ENCODE measurements around the gene HS6ST2.

DNA sequence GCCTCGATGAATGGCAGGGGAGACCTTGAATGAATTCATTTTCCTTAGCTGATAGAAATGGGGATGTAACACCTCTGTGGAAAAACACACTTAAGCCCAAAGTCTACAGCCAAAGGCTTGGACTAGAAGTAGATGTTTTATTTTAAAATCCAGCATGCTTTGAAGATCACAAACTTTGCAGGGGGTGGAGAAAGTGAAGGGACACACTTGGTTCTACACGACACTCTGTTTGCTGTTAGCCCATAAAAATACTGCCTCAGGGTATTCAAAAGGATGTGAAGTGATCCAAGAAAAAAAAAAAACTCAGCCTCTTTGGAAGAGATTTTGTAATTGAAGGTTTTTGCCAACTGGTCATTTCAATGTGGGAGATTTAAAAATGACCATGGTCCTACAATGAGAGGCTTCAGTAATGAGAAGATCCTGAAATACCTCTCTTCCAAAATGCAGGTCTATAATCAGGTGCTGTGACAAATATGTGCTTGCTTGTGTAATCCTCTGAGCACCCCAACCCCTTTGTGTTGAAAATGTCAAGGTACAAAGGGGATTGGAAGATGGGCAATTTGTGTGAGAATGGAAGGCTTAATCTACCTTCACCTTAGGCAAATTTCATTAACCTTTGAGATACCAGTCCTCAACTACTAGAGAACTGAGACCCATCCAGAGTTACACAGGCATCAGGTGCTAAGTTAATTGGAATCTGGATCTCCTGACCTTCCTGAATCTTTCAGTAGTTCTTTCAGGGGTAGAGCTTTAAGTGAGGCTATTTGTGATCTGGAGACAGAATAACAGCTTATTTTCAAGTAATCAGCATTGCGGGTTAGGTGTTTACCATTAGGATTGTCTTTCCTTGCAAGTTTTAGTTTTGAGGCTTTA, 82.5 kb downstream of the HS6ST2 start:
- TF ChIP-seq, protein P1, sequence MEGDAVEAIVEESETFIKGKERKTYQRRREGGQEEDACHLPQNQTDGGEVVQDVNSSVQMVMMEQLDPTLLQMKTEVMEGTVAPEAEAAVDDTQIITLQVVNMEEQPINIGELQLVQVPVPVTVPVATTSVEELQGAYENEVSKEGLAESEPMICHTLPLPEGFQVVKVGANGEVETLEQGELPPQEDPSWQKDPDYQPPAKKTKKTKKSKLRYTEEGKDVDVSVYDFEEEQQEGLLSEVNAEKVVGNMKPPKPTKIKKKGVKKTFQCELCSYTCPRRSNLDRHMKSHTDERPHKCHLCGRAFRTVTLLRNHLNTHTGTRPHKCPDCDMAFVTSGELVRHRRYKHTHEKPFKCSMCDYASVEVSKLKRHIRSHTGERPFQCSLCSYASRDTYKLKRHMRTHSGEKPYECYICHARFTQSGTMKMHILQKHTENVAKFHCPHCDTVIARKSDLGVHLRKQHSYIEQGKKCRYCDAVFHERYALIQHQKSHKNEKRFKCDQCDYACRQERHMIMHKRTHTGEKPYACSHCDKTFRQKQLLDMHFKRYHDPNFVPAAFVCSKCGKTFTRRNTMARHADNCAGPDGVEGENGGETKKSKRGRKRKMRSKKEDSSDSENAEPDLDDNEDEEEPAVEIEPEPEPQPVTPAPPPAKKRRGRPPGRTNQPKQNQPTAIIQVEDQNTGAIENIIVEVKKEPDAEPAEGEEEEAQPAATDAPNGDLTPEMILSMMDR (IDR thresholded peaks at IDR 0.05): no peak
- TF ChIP-seq POLR2AphosphoS5 (IDR thresholded peaks at IDR 0.05): no peak
